WTC11 (cell line): ENCODE data around the gene NDUFAF8. TPM values are rescaled to one million over a fixed set of nuclear protein-coding genes. Genes with fewer than 3 reads are reported as not detected.

ENCODE experiments used
- ATAC-seq: fragments of 200-7000 bp; cut with Tn5 transposase; 2 replicates; pipeline ENCODE4 v1.10.0; 2021; ENCODE audit warnings: mild to moderate bottlenecking, moderate library complexity
- CTCF ChIA-PET: fragments of 300-600 bp; sonication (Branson Sonifier 250); formaldehyde crosslinking; loops from one replicate; lab custom pipeline; 2021; ENCODE audit warnings: antibody characterized with exemption; lab: Charles Lee
- POLR2A ChIA-PET: fragments of 350-600 bp; sonication (Branson Sonifier 250); formaldehyde crosslinking; loops from one replicate; lab custom pipeline; 2021; ENCODE audit warnings: antibody characterized with exemption; lab: Charles Lee
- DNase-seq: peaks from one replicate; pipeline ENCODE4 v3.0.0; 2021; ENCODE audit warnings: low spot score
- H3K27ac Mint-ChIP-seq: 2 replicates; pipeline ENCODE4 v1.8.0; 2021; ENCODE audit warnings: mixed read lengths
- H3K27me3 Mint-ChIP-seq: 2 replicates; pipeline ENCODE4 v1.8.0; 2021; ENCODE audit warnings: low read depth, mild to moderate bottlenecking, moderate library complexity, mixed read lengths
- H3K36me3 Mint-ChIP-seq: 2 replicates; pipeline ENCODE4 v1.8.0; 2021; ENCODE audit warnings: mixed read lengths
- H3K4me1 Mint-ChIP-seq: 2 replicates; pipeline ENCODE4 v1.8.0; 2022; ENCODE audit warnings: mixed read lengths
- H3K4me3 Mint-ChIP-seq: 2 replicates; pipeline ENCODE4 v1.8.0; 2021; ENCODE audit warnings: mild to moderate bottlenecking, moderate library complexity, mixed read lengths
- H3K9me3 Mint-ChIP-seq: 2 replicates; pipeline ENCODE4 v1.8.0; 2021; ENCODE audit warnings: mixed read lengths
- CDX4 ChIP-seq: fragments of 250-450 bp; sonication (Bioruptor Pico); IDR thresholded peaks from 2 replicates; pipeline ENCODE4 v1.9.0; 2021; ENCODE audit warnings: moderate library complexity, mild to moderate bottlenecking, inconsistent platforms, borderline replicate concordance
- E2F5 ChIP-seq: sonication (generic); formaldehyde crosslinking; IDR thresholded peaks from 2 replicates; pipeline ENCODE4 v1.8.1; 2022; ENCODE audit warnings: mild to moderate bottlenecking, moderate library complexity, missing genetic modification reagents
- EMX1 ChIP-seq: fragments of 250-450 bp; sonication (Bioruptor Pico); IDR thresholded peaks from 2 replicates; pipeline ENCODE4 v1.8.0; 2021; ENCODE audit warnings: mild to moderate bottlenecking
- GTF2I ChIP-seq: fragments of 250-450 bp; sonication (Bioruptor Pico); conservative IDR thresholded peaks from 2 replicates; pipeline ENCODE4 v1.4.0; 2021; ENCODE audit warnings: mild to moderate bottlenecking
- HMGXB4 ChIP-seq: sonication (generic); formaldehyde crosslinking; IDR thresholded peaks from 2 replicates; pipeline ENCODE4 v1.8.1; 2023; ENCODE audit warnings: mild to moderate bottlenecking, moderate library complexity, missing genetic modification reagents
- KAT7 ChIP-seq: sonication (generic); formaldehyde crosslinking; IDR thresholded peaks from 2 replicates; pipeline ENCODE4 v1.8.1; 2023; ENCODE audit warnings: missing genetic modification reagents, mild to moderate bottlenecking, borderline replicate concordance
- NFYB ChIP-seq: sonication (generic); formaldehyde crosslinking; conservative IDR thresholded peaks from 2 replicates; pipeline ENCODE4 v1.8.0; 2022; ENCODE audit warnings: low read depth, missing genetic modification reagents
- OVOL2 ChIP-seq: fragments of 250-450 bp; sonication (Bioruptor Pico); IDR thresholded peaks from 2 replicates; pipeline ENCODE4 v1.9.0; 2021; ENCODE audit warnings: mild to moderate bottlenecking, borderline replicate concordance
- SMAD3 ChIP-seq: sonication (generic); formaldehyde crosslinking; IDR thresholded peaks from 2 replicates; pipeline ENCODE4 v1.8.0; 2022; ENCODE audit warnings: missing genetic modification reagents, mild to moderate bottlenecking, borderline replicate concordance
- ZSCAN18 ChIP-seq: fragments of 250-450 bp; sonication (Bioruptor Pico); IDR thresholded peaks from 2 replicates; pipeline ENCODE4 v2.1.2; 2022; ENCODE audit warnings: mild to moderate bottlenecking, moderate library complexity
- total RNA-seq: library from RNA; stranded (reverse); gene quantifications from 3 replicates; pipeline ENCODE4 v1.2.3, GENCODE V29; 2021
- TF ChIP-seq, protein P1 (sequence below): sonication (generic); formaldehyde crosslinking; IDR thresholded peaks from 2 replicates; pipeline ENCODE4 v1.8.1; 2023; ENCODE audit warnings: mild to moderate bottlenecking, missing genetic modification reagents, moderate library complexity
- TF ChIP-seq, protein P2 (sequence below): fragments of 250-450 bp; sonication (Bioruptor Pico); IDR thresholded peaks from 2 replicates; pipeline ENCODE4 v1.9.0; 2021; ENCODE audit warnings: mild to moderate bottlenecking
- TF ChIP-seq, protein P3 (sequence below): sonication (generic); formaldehyde crosslinking; IDR thresholded peaks from 2 replicates; pipeline ENCODE4 v1.8.0; 2022; ENCODE audit warnings: mild to moderate bottlenecking, missing genetic modification reagents
- TF ChIP-seq, protein P4 (sequence below): fragments of 250-450 bp; sonication (Bioruptor Pico); IDR thresholded peaks from 2 replicates; pipeline ENCODE4 v1.9.0; 2021; ENCODE audit warnings: mild to moderate bottlenecking
- TF ChIP-seq, protein P5 (sequence below): sonication (generic); formaldehyde crosslinking; IDR thresholded peaks from 2 replicates; pipeline ENCODE4 v1.8.1; 2023; ENCODE audit warnings: mild to moderate bottlenecking, missing genetic modification reagents
- TF ChIP-seq, protein P6 (sequence below): sonication (generic); formaldehyde crosslinking; IDR thresholded peaks from 2 replicates; pipeline ENCODE4 v1.8.1; 2023; ENCODE audit warnings: mild to moderate bottlenecking, missing genetic modification reagents
- TF ChIP-seq, protein P7 (sequence below): sonication (generic); formaldehyde crosslinking; IDR thresholded peaks from 2 replicates; pipeline ENCODE4 v1.8.0; 2022; ENCODE audit warnings: mild to moderate bottlenecking, missing genetic modification reagents

The NDUFAF8 gene
- total RNA-seq, 1 experiment from 2014 or later, result 73.0 TPM

GRCh38 chr17:81251709-81252301 lies 12.7 kb downstream of the NDUFAF8 start (continued):
- TF ChIP-seq SMAD3 (CRISPR knock-in tag), result no peak
- TF ChIP-seq, protein P1, sequence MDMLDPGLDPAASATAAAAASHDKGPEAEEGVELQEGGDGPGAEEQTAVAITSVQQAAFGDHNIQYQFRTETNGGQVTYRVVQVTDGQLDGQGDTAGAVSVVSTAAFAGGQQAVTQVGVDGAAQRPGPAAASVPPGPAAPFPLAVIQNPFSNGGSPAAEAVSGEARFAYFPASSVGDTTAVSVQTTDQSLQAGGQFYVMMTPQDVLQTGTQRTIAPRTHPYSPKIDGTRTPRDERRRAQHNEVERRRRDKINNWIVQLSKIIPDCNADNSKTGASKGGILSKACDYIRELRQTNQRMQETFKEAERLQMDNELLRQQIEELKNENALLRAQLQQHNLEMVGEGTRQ (CRISPR knock-in tag), result no peak
- TF ChIP-seq CDX4 (CRISPR knock-in tag), result no peak
- TF ChIP-seq, protein P2, sequence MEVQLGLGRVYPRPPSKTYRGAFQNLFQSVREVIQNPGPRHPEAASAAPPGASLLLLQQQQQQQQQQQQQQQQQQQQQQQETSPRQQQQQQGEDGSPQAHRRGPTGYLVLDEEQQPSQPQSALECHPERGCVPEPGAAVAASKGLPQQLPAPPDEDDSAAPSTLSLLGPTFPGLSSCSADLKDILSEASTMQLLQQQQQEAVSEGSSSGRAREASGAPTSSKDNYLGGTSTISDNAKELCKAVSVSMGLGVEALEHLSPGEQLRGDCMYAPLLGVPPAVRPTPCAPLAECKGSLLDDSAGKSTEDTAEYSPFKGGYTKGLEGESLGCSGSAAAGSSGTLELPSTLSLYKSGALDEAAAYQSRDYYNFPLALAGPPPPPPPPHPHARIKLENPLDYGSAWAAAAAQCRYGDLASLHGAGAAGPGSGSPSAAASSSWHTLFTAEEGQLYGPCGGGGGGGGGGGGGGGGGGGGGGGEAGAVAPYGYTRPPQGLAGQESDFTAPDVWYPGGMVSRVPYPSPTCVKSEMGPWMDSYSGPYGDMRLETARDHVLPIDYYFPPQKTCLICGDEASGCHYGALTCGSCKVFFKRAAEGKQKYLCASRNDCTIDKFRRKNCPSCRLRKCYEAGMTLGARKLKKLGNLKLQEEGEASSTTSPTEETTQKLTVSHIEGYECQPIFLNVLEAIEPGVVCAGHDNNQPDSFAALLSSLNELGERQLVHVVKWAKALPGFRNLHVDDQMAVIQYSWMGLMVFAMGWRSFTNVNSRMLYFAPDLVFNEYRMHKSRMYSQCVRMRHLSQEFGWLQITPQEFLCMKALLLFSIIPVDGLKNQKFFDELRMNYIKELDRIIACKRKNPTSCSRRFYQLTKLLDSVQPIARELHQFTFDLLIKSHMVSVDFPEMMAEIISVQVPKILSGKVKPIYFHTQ (CRISPR knock-in tag), result no peak
- TF ChIP-seq EMX1 (CRISPR knock-in tag), result no peak

GRCh38 chr17:81252326-81252986 lies 13.3 kb downstream of the NDUFAF8 start:
- H3K27ac Mint-ChIP-seq, result peak overlapping the region; percentile 70
- no peaks in the 10 kb centered on the region; the same call in 1 of the 2 replicates for H3K9me3 Mint-ChIP-seq
- ChIA-PET POLR2A (no interaction called here), CTCF (interaction anchor here (0.7 to 3.0 kb wide), 12 partner anchors 11 to 300 kb away, joined by 3 to 17 read pairs (median 4); partner anchors contain the start of genes CEP131 and FAAP100)
- no peak for ATAC-seq
- H3K27me3 Mint-ChIP-seq, result no peaks in the 10 kb centered on the region
- DNase-seq, result no peak
- H3K4me3 Mint-ChIP-seq, result no peak overlapping the region
- peaks cover 24% of the 10 kb centered on the region for H3K4me1 Mint-ChIP-seq
- TF ChIP-seq HMGXB4 (no peak), SMAD3 (CRISPR knock-in tag) (no peak), OVOL2 (CRISPR knock-in tag) (no peak), NFYB (no peak), E2F5 (CRISPR knock-in tag) (no peak), ZSCAN18 (CRISPR knock-in tag) (no peak), EMX1 (CRISPR knock-in tag) (no peak), KAT7 (no peak), GTF2I (CRISPR knock-in tag) (no peak)
- TF ChIP-seq, protein P3, sequence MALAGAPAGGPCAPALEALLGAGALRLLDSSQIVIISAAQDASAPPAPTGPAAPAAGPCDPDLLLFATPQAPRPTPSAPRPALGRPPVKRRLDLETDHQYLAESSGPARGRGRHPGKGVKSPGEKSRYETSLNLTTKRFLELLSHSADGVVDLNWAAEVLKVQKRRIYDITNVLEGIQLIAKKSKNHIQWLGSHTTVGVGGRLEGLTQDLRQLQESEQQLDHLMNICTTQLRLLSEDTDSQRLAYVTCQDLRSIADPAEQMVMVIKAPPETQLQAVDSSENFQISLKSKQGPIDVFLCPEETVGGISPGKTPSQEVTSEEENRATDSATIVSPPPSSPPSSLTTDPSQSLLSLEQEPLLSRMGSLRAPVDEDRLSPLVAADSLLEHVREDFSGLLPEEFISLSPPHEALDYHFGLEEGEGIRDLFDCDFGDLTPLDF (CRISPR knock-in tag), result no peak
- TF ChIP-seq, protein P4, sequence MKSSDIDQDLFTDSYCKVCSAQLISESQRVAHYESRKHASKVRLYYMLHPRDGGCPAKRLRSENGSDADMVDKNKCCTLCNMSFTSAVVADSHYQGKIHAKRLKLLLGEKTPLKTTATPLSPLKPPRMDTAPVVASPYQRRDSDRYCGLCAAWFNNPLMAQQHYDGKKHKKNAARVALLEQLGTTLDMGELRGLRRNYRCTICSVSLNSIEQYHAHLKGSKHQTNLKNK, result no peak
- TF ChIP-seq, protein P5, sequence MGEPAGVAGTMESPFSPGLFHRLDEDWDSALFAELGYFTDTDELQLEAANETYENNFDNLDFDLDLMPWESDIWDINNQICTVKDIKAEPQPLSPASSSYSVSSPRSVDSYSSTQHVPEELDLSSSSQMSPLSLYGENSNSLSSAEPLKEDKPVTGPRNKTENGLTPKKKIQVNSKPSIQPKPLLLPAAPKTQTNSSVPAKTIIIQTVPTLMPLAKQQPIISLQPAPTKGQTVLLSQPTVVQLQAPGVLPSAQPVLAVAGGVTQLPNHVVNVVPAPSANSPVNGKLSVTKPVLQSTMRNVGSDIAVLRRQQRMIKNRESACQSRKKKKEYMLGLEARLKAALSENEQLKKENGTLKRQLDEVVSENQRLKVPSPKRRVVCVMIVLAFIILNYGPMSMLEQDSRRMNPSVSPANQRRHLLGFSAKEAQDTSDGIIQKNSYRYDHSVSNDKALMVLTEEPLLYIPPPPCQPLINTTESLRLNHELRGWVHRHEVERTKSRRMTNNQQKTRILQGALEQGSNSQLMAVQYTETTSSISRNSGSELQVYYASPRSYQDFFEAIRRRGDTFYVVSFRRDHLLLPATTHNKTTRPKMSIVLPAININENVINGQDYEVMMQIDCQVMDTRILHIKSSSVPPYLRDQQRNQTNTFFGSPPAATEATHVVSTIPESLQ (CRISPR knock-in tag), result no peak
- TF ChIP-seq, protein P6, sequence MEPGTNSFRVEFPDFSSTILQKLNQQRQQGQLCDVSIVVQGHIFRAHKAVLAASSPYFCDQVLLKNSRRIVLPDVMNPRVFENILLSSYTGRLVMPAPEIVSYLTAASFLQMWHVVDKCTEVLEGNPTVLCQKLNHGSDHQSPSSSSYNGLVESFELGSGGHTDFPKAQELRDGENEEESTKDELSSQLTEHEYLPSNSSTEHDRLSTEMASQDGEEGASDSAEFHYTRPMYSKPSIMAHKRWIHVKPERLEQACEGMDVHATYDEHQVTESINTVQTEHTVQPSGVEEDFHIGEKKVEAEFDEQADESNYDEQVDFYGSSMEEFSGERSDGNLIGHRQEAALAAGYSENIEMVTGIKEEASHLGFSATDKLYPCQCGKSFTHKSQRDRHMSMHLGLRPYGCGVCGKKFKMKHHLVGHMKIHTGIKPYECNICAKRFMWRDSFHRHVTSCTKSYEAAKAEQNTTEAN, result no peak
- TF ChIP-seq, protein P7, sequence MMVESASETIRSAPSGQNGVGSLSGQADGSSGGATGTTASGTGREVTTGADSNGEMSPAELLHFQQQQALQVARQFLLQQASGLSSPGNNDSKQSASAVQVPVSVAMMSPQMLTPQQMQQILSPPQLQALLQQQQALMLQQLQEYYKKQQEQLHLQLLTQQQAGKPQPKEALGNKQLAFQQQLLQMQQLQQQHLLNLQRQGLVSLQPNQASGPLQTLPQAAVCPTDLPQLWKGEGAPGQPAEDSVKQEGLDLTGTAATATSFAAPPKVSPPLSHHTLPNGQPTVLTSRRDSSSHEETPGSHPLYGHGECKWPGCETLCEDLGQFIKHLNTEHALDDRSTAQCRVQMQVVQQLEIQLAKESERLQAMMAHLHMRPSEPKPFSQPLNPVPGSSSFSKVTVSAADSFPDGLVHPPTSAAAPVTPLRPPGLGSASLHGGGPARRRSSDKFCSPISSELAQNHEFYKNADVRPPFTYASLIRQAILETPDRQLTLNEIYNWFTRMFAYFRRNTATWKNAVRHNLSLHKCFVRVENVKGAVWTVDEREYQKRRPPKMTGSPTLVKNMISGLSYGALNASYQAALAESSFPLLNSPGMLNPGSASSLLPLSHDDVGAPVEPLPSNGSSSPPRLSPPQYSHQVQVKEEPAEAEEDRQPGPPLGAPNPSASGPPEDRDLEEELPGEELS (CRISPR knock-in tag), result no peak
- H3K36me3 Mint-ChIP-seq, result 0 out of 2 replicates have a peak, but pooled peaks cover 6% of the 10 kb centered on the region
